Mesothelial cell of epicardium (in vitro differentiated cells): ENCODE data around the gene SEMA4D. TPM values are rescaled to one million over a fixed set of nuclear protein-coding genes. Genes with fewer than 3 reads are reported as not detected.

Source experiments
- DNase-seq, 2 experiments: peaks; one replicate each; pipeline ENCODE4 v3.0.0; 2021; ENCODE audit warnings: low spot score in 2 of 2; ENCODE audit not compliant: unreplicated experiment in 2 of 2
- H3K27ac Mint-ChIP-seq: 2 replicates; pipeline ENCODE4 v1.8.0; 2021; ENCODE audit warnings: mixed read lengths
- H3K27me3 Mint-ChIP-seq: 2 replicates; pipeline ENCODE4 v1.8.0; 2021; ENCODE audit warnings: low read depth, mixed read lengths
- H3K36me3 Mint-ChIP-seq: 2 replicates; pipeline ENCODE4 v1.8.0; 2021; ENCODE audit warnings: mixed read lengths
- H3K4me1 Mint-ChIP-seq: 2 replicates; pipeline ENCODE4 v1.8.0; 2021; ENCODE audit warnings: mixed read lengths
- H3K4me3 Mint-ChIP-seq: 2 replicates; pipeline ENCODE4 v1.8.0; 2021; ENCODE audit warnings: mild to moderate bottlenecking, moderate library complexity, mixed read lengths
- H3K9me3 Mint-ChIP-seq: 2 replicates; pipeline ENCODE4 v1.8.0; 2021; ENCODE audit warnings: mixed read lengths
- CTCF ChIP-seq: fragments of 200-600 bp; sonication (generic); IDR thresholded peaks from one replicate; pipeline ENCODE4 v1.5.0; 2021; ENCODE audit warnings: antibody characterized with exemption; ENCODE audit not compliant: unreplicated experiment
- total RNA-seq: library from RNA; stranded (reverse); gene quantifications from 3 replicates; pipeline ENCODE4 v1.2.1, GENCODE V29; 2021

Gene SEMA4D
- total RNA-seq, 1 donor from 2014 or later = 44.7 TPM

- Mint-ChIP-seq H3K27ac (no peak overlapping the region), H3K27me3 (no peaks in the 10 kb centered on the region), H3K4me1 (no peaks in the 10 kb centered on the region), H3K4me3 (no peak overlapping the region), H3K36me3 (no peaks in the 10 kb centered on the region), H3K9me3 (no peaks in the 10 kb centered on the region)
- no peak for TF ChIP-seq CTCF
- no peak for DNase-seq
These were observed 51.0 kb downstream of the SEMA4D start for GRCh38 chr9:89446961-89447310.

- H3K4me1 Mint-ChIP-seq = no peaks in the 10 kb centered on the region
- H3K27ac Mint-ChIP-seq = no peak overlapping the region
- no peak overlapping the region for H3K4me3 Mint-ChIP-seq
- H3K9me3 Mint-ChIP-seq = no peaks in the 10 kb centered on the region
- DNase-seq = no peak
- H3K27me3 Mint-ChIP-seq = no peaks in the 10 kb centered on the region
- no peak for TF ChIP-seq CTCF
- no peaks in the 10 kb centered on the region for H3K36me3 Mint-ChIP-seq
These were observed 51.5 kb downstream of the SEMA4D start for GRCh38 chr9:89446261-89446960.

GRCh38 chr9:89445801-89446251, 52.1 kb downstream of the SEMA4D start:
- H3K27ac Mint-ChIP-seq = no peak overlapping the region
- no peak for DNase-seq
- H3K4me3 Mint-ChIP-seq = no peak overlapping the region
- no peak for TF ChIP-seq CTCF
- H3K9me3 Mint-ChIP-seq = no peaks in the 10 kb centered on the region
- H3K27me3 Mint-ChIP-seq = no peaks in the 10 kb centered on the region
- H3K4me1 Mint-ChIP-seq = no peaks in the 10 kb centered on the region
- no peaks in the 10 kb centered on the region for H3K36me3 Mint-ChIP-seq

- no peak for TF ChIP-seq CTCF
- Mint-ChIP-seq H3K36me3 (no peaks in the 10 kb centered on the region), H3K27me3 (no peaks in the 10 kb centered on the region), H3K4me3 (no peak overlapping the region), H3K9me3 (no peaks in the 10 kb centered on the region), H3K27ac (no peak overlapping the region), H3K4me1 (no peaks in the 10 kb centered on the region)
- DNase-seq = no peak
These were observed 52.8 kb downstream of the SEMA4D start for GRCh38 chr9:89444925-89445765.

- Mint-ChIP-seq H3K9me3 (no peaks in the 10 kb centered on the region), H3K36me3 (no peaks in the 10 kb centered on the region), H3K4me3 (no peak overlapping the region), H3K4me1 (no peaks in the 10 kb centered on the region), H3K27me3 (no peaks in the 10 kb centered on the region), H3K27ac (no peak overlapping the region)
- DNase-seq = no peak
- no peak for TF ChIP-seq CTCF
These were observed 53.6 kb downstream of the SEMA4D start for GRCh38 chr9:89444274-89444673.
